K562 (cell line): Measurements from ENCODE around the gene MADD. TPM values are rescaled to one million over a fixed set of nuclear protein-coding genes. Genes with fewer than 3 reads are reported as not detected.

ENCODE experiments used
- ATF1 ChIP-seq, 2 experiments: fragments of 450-650 bp in 1 of 2; IDR thresholded peaks; 2 replicates each; pipeline ENCODE4 v1.6.1; 2016; ENCODE audit warnings: missing compliant biosample characterization in 1 of 2, missing genetic modification characterization in 1 of 2
- BDP1 ChIP-seq: IDR thresholded peaks from 3 replicates; pipeline ENCODE4 v1.6.1; 2011; ENCODE audit not compliant: insufficient read length, insufficient read depth
- BRF1 ChIP-seq: IDR thresholded peaks from 3 replicates; pipeline ENCODE4 v1.6.1; 2011; ENCODE audit warnings: borderline replicate concordance, mild to moderate bottlenecking; ENCODE audit not compliant: insufficient read length; ENCODE audit errors: extremely low read depth
- CHD4 ChIP-seq: fragments of 200-600 bp; sonication (generic); IDR thresholded peaks from 3 replicates; pipeline ENCODE4 v1.6.1; 2012; ENCODE audit warnings: low read depth, mild to moderate bottlenecking, mixed read lengths, low read length, inconsistent platforms; ENCODE audit not compliant: insufficient read depth, insufficient replicate concordance, poor library complexity, severe bottlenecking
- DIDO1 ChIP-seq: fragments of 450-650 bp; IDR thresholded peaks from 2 replicates; pipeline ENCODE4 v1.6.1; 2016; ENCODE audit warnings: low read depth, missing biosample characterization, missing genetic modification characterization
- FOXK2 ChIP-seq, 2 experiments: fragments of 450-650 bp; IDR thresholded peaks in 1 of 2; conservative IDR thresholded peaks in 1 of 2; 2 replicates each; pipeline ENCODE4 v1.6.1; 2016; ENCODE audit warnings: low read depth in 2 of 2, mild to moderate bottlenecking in 1 of 2
- HDGF ChIP-seq: fragments of 450-650 bp; IDR thresholded peaks from 2 replicates; pipeline ENCODE4 v1.6.1; 2016
- JUN ChIP-seq, 2 experiments: sonication (generic) in 1 of 2; formaldehyde crosslinking in 1 of 2; IDR thresholded peaks; 2 replicates each; pipeline versions ENCODE4 v1.6.1 to v1.8.0; 2012 to 2022; ENCODE audit warnings: borderline replicate concordance in 2 of 2, mild to moderate bottlenecking in 2 of 2, improper control_type of control experiment in 1 of 2, low read depth in 1 of 2, low read length in 1 of 2, missing genetic modification reagents in 1 of 2
- KDM1A ChIP-seq, 2 experiments: fragments of 450-650 bp; IDR thresholded peaks; 2 replicates each; pipeline ENCODE4 v1.6.1; 2016; ENCODE audit warnings: mild to moderate bottlenecking in 2 of 2
- NFATC3 ChIP-seq: fragments of 450-650 bp; IDR thresholded peaks from 2 replicates; pipeline ENCODE4 v1.6.1; 2017; ENCODE audit warnings: mild to moderate bottlenecking
- PTTG1 ChIP-seq: fragments of 450-650 bp; IDR thresholded peaks from 2 replicates; pipeline ENCODE4 v1.6.1; 2016; ENCODE audit warnings: low read depth, mild to moderate bottlenecking, missing genetic modification characterization, missing compliant biosample characterization
- SIX5 ChIP-seq, 2 experiments: IDR thresholded peaks; 2 replicates each; pipeline ENCODE4 v1.6.1; 2011; ENCODE audit warnings: low read length in 2 of 2, borderline replicate concordance in 1 of 2, low read depth in 1 of 2, mild to moderate bottlenecking in 1 of 2, moderate library complexity in 1 of 2; ENCODE audit not compliant: insufficient read depth in 1 of 2
- SMAD1 ChIP-seq: fragments of 150-350 bp; IDR thresholded peaks from 2 replicates; pipeline ENCODE4 v1.6.1; 2014; ENCODE audit warnings: low read length, low read depth; ENCODE audit not compliant: partially characterized antibody
- SRSF1 ChIP-seq: fragments of 200-400 bp; formaldehyde crosslinking; IDR thresholded peaks from 2 replicates; pipeline ENCODE4 v1.6.1; 2017; ENCODE audit warnings: mild to moderate bottlenecking, low read depth, low read length, moderate library complexity
- TCFL5 ChIP-seq: fragments of 250-450 bp; sonication (Bioruptor Pico); conservative IDR thresholded peaks from 2 replicates; pipeline ENCODE4 v1.6.1; 2021; ENCODE audit warnings: mild to moderate bottlenecking, moderate library complexity, matching md5 sums
- TRIM25 ChIP-seq: fragments of 450-650 bp; IDR thresholded peaks from 2 replicates; pipeline ENCODE4 v1.7.0; 2016; ENCODE audit warnings: borderline replicate concordance
- ZNF134 ChIP-seq: fragments of 250-450 bp; sonication (Bioruptor Pico); conservative IDR thresholded peaks from 2 replicates; pipeline ENCODE4 v1.4.0; 2020
- ZNF263 ChIP-seq: sonication (generic); formaldehyde crosslinking; IDR thresholded peaks from 2 replicates; pipeline ENCODE4 v1.8.0; 2022; ENCODE audit warnings: mild to moderate bottlenecking, missing genetic modification reagents, borderline replicate concordance
- polyA plus RNA-seq, 8 experiments: library from polyadenylated mRNA; depleted of rRNA in 4 of 8; stranded (reverse) in 5 of 8; unstranded in 3 of 8; fragments of >200 nt; fragmentation: Nextera tagmentation in 2 of 8; fragmentation: Illumina TruSeq in 1 of 8; extraction: Ambion mirVana in 2 of 8; extraction: Trizol in 1 of 8; gene quantifications; 2 replicates each; pipeline versions ENCODE4 v1.2.1 to v1.2.3, GENCODE V29; 2011 to 2014; ENCODE audit warnings: inconsistent platforms in 1 of 8, missing spikeins in 1 of 8
- total RNA-seq, 7 experiments: library from RNA; depleted of rRNA in 6 of 7; stranded (reverse); fragments of >200 nt in 6 of 7; fragmentation: Illumina TruSeq in 2 of 7; extraction: Trizol in 2 of 7; gene quantifications; 2 replicates each; pipeline versions ENCODE4 v1.2.1 to v1.2.3, GENCODE V29; 2011 to 2021; ENCODE audit warnings: low replicate concordance in 1 of 7
- TF ChIP-seq, protein P1 (sequence below): fragments of 450-650 bp; IDR thresholded peaks from 2 replicates; pipeline ENCODE4 v1.6.1; 2017; ENCODE audit warnings: antibody characterized with exemption
- TF ChIP-seq, protein P2 (sequence below): IDR thresholded peaks from 2 replicates; pipeline ENCODE4 v1.6.1; 2012; ENCODE audit warnings: low read depth, low read length, improper control_type of control experiment, borderline replicate concordance
- TF ChIP-seq, protein P3 (sequence below): fragments of 250-450 bp; sonication (Bioruptor Pico); IDR thresholded peaks from 2 replicates; pipeline ENCODE4 v1.8.0; 2021; ENCODE audit warnings: mild to moderate bottlenecking, moderate library complexity

MADD gene
- total and polyA plus RNA-seq, 9 of the 15 experiments (the other 6 are each of a cell fraction or from before 2014, with no cell fraction given), result 0.68 to 57.6 (median 33.6) TPM

DNA sequence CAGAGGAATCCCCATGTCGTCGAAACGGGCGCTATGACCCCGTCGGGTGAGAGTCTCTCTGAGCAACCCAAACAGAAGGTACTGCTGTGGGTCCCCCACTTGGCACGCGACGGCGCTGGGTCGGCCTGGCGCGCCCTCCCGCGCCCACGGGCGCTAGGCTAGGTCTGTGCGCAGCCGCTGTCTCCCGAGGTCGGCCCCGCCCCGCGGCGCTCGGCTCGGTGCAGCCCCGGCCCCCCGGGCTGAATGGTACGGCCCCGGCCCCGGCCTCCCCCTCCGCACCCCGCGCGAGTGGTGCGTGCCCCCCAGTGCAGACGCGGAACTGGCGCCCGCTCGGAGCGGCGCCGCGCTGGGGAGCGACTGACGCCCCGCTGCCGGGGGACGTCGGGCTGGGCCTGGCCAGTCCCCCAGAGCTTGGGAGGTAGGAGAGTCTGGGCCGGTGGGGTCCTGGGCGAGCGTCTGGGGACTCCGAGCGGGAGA is at the start of gene MADD (continued):
- TF ChIP-seq FOXK2 (conservative IDR thresholded peaks at IDR 0.05 in 1 of 2, IDR thresholded peaks at IDR 0.05 in 1 of 2; ENCODE audit: low read depth in 2 of 2) (peak in 1 of 2 experiments; percentile 88; a peak in 1 of 4 replicates), BDP1 (no peak), HDGF (no peak), SRSF1 (no peak), TRIM25 (no peak), DIDO1 (tag) (no peak), JUN (IDR thresholded peaks at IDR 0.05; ENCODE audit: borderline replicate concordance, low read depth, low read length) (no peak), JUN (CRISPR knock-in tag; IDR thresholded peaks at IDR 0.05; ENCODE audit: borderline replicate concordance) (no peak), ZNF263 (CRISPR knock-in tag) (no peak), BRF1 (no peak), ATF1 (CRISPR knock-in tag; IDR thresholded peaks at IDR 0.05) (no peak), ATF1 (tag; IDR thresholded peaks at IDR 0.05) (no peak), NFATC3 (no peak), TCFL5 (CRISPR knock-in tag) (no peak), KDM1A (IDR thresholded peaks at IDR 0.05) (no peak), ZNF134 (CRISPR knock-in tag) (no peak), PTTG1 (no peak), SIX5 (IDR thresholded peaks at IDR 0.05; ENCODE audit: borderline replicate concordance in 1 of 2, insufficient read depth in 1 of 2, low read depth in 1 of 2, low read length in 2 of 2) (peak in 1 of 2 experiments; percentile 27; a peak in 1 of 4 replicates), CHD4 (no peak), SMAD1 (peak; percentile 19)
- TF ChIP-seq, protein P1, sequence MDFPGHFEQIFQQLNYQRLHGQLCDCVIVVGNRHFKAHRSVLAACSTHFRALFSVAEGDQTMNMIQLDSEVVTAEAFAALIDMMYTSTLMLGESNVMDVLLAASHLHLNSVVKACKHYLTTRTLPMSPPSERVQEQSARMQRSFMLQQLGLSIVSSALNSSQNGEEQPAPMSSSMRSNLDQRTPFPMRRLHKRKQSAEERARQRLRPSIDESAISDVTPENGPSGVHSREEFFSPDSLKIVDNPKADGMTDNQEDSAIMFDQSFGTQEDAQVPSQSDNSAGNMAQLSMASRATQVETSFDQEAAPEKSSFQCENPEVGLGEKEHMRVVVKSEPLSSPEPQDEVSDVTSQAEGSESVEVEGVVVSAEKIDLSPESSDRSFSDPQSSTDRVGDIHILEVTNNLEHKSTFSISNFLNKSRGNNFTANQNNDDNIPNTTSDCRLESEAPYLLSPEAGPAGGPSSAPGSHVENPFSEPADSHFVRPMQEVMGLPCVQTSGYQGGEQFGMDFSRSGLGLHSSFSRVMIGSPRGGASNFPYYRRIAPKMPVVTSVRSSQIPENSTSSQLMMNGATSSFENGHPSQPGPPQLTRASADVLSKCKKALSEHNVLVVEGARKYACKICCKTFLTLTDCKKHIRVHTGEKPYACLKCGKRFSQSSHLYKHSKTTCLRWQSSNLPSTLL, result no peak
- TF ChIP-seq, protein P2, sequence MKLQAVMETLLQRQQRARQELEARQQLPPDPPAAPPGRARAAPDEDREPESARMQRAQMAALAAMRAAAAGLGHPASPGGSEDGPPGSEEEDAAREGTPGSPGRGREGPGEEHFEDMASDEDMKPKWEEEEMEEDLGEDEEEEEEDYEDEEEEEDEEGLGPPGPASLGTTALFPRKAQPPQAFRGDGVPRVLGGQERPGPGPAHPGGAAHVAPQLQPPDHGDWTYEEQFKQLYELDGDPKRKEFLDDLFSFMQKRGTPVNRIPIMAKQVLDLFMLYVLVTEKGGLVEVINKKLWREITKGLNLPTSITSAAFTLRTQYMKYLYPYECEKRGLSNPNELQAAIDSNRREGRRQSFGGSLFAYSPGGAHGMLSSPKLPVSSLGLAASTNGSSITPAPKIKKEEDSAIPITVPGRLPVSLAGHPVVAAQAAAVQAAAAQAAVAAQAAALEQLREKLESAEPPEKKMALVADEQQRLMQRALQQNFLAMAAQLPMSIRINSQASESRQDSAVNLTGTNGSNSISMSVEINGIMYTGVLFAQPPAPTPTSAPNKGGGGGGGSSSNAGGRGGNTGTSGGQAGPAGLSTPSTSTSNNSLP, result no peak
- TF ChIP-seq, protein P3, sequence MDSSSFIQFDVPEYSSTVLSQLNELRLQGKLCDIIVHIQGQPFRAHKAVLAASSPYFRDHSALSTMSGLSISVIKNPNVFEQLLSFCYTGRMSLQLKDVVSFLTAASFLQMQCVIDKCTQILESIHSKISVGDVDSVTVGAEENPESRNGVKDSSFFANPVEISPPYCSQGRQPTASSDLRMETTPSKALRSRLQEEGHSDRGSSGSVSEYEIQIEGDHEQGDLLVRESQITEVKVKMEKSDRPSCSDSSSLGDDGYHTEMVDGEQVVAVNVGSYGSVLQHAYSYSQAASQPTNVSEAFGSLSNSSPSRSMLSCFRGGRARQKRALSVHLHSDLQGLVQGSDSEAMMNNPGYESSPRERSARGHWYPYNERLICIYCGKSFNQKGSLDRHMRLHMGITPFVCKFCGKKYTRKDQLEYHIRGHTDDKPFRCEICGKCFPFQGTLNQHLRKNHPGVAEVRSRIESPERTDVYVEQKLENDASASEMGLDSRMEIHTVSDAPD (CRISPR knock-in tag), result no peak
